Inflammatory macrophage treated with lipopolysaccharide for 4 hours (primary cell): ENCODE measurements around the gene TNFRSF21.
"Not testable (repeated sequence)": the region's sequence is repeated elsewhere in the genome, so short reads cannot be mapped to it uniquely, and the experiment has no call there.

Experiments
- DNase-seq: peaks from one replicate; pipeline ENCODE4 v3.0.0-alpha.2; 2020

TNFRSF21 gene

DNA sequence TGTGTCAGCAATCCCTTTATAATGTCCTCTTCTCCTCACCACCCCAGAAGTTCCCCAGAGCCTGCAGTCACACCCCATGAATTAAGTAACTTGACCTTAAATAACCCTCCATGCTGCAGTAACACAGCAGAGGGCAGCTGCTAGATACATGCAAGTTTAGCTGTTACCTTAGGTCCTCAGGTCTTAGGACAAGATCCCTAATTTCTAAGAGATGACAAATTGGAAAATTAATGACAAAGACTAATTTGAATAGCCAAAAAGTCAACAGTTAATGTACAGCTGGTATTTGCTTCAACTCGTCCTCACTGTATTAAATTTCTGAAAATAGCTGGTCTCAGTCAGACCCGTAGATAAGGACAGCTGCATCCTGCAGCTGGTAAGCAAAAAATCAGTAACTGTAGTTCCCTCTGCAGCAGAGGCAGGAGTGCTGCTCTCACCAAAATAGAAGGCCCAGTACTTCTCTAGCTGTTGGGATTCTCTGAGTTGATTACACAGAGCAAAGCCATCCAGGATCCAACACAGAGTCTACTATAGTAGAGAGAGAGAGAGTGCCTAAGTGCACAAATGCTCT lies 62.4 kb downstream of the TNFRSF21 start:
- peak; percentile 75 for DNase-seq

DNA sequence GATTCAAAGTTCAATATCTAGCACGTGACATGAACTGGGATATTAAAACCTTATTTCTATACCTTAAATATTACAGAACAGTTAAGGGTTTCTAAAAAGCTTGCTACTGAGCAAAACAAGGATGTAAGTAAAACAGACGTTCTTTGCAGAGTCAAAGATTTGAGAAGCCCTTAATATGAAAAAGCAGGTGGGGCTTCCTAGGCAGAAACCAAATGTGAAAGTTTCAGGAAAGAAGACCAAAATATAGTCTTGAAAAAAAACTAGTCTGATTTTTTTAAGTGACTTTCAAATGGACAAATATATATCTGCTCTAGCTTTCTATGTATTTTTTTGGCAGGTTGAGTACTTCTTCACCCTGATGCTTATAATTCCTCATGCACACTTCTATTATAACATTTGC lies 63.2 kb downstream of the TNFRSF21 start:
- DNase-seq = no peak

DNA sequence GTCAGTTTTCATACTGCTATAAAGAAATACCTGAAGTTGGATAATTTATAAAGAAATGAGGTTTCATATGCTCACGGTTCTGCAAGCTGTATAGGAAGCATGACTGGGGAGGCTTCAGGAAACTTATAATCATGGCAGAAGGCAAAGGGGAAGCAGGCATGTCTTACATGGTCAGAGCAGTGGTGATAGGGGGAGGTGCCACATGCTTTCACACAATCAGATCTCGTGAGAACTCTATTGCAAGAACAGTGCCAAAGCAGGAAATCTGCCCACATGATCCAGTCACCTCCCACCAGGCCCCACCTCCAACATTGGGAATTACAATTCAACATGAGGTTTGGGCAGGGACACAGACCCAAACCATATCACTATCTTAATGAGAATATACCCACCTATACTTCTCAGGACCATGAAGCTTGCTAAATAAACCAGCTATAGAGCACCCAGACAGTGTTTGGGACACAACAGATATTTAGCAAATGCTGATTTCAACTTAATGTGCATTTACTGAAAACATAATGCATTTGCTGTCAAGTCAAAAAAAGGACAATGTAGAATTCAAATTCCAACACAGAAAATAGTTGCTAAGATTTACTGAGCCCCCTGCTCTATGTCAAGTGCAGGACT lies 63.8 kb downstream of the TNFRSF21 start:
- DNase-seq = peak; percentile 66

DNA sequence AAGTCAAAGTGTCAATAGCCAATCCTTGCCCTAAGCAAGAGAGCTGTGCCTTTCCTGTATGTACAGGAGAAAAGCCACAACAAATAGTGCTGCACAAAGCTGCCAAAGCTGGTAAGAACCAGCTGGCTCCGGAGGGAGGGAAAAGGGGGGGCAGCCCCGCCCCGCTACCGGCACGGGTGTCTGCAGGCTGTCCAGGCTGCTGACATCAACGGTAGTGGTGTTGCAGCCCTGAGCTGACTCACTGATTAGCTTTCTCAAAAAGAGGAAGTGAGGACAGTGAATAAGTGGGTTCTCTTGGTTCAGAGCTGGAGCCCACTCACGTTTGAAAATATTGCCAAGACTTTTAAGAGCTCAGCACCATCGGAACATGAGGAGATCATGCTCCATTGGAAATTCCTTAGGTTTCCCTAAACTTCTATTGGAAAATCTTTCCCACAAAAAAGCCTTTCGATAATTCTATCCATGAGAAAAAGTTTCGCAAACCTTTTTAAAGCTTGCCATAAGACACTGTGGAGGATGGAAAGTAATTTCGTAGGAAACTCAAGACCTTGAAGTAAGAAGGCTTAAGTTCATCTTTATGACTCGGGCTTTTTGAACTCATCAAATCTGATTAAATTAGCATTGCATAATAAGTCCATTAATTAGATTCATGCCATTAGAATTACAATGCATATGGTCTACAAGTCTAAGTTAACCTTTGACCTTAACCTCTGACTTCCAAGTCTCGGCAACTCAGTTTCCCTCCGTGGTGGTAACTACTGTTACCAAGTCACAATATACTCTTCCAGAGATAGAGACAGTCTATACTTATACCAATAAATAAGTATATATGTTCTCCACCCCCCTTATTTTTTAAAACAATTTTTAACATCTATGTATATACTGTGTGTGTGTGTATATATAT lies 67.0 kb downstream of the TNFRSF21 start:
- DNase-seq = peak; percentile 97

DNA sequence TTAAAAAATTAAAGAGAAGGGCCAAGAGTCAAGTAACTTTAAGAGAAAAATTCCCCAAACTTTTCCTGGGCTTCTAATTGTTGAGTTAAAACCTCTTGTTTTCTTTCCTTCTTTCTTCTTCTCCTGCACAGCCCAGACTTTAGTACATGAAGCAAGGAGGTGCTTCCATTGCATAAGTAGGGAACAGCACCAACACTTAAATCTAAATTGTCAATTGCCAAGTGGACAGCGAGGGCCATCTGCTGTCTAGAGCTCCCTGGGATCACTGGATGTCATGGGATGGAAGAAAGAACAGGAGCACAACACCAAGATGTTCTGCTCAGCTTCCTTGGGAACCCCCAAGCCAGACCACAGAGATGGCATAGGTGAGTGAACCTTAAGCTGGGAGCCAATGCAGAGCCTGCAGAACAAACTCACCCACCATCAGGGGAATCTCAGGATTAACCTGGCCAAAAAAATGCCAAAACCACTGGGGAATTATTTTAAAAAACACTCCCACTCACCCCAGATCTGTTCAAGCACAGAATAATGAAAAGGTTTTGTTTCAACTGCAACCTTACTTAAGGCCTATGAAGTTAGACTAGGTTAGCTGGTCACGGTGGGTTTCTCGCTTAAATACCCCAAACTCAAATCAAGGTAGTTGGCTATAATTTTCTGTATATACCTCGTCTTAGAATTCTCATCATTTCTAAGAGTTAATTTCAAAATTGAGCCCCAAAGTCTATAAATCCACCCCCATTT lies 67.8 kb downstream of the TNFRSF21 start:
- peak; percentile 28 for DNase-seq

DNA sequence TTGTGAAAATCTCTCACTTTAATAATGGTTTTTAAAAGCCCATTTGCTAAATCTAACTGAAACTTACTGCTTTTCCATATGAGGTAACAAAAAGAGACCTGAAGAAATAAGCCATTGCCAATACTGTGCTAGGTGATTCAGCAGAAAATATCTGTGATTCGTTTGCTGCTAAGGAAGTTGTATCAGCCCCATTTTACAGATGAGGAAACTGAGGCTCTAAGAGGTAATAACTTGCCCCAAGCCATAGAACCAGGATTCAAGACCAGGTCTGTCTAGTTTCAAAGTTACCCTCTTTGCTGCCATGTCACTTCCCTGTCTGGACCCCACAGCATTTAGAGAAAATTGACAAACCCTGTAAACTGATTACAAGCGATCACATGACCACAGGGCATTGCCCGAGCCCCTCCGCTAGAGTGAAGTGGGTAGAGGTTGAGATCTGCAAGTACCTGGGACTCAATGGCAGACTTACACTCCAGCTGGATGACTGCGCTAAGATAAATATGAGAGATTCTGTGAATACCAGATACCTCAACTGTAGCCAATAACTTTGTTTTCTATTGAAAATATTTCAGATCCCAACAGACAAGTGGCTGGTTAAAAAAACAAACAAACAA lies 69.3 kb downstream of the TNFRSF21 start:
- DNase-seq = no peak

DNA sequence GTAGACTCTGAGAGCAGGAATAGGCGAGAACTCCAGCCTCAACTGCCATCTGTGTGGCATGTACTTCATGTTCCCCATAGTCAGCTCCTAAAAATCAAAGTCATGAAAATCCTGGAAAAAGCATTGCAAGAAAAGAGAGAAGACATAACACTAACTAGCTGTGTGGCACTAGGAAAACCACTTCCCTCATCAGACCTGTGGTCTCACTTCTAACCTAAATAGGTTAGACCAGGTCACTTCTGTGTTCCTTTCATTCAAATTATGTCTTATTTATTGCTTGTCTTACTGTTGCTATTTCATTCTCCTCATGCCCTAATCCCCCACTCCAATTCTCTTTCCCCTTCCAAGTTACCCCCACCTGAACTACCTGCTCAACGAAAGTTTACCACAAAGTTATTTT lies 70.2 kb downstream of the TNFRSF21 start:
- DNase-seq = no peak

DNA sequence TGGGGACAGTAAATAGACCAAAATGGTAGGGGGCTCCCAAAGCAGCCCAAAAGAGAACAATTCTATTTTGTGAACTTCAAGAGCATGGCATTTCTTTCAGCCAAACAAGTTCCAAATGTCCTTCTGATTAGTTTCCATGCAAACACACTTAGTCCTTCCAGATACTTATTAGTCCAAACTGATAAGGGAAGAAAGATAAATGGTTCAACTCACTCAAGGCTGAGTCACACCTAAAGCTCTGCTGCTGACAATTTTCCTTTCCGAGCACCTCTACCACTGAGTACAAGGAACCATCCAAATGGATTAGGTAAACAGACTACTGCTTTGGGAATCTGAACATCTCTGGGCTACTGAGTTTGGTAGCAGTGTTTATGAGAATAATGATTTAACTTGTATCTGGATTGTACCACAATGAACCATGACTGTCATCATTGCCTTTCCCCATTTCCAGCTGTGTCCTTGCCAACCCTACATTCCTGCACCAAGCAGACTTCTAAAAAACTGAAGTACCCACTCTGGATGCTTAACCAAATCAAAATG lies 71.2 kb downstream of the TNFRSF21 start:
- no peak for DNase-seq

DNA sequence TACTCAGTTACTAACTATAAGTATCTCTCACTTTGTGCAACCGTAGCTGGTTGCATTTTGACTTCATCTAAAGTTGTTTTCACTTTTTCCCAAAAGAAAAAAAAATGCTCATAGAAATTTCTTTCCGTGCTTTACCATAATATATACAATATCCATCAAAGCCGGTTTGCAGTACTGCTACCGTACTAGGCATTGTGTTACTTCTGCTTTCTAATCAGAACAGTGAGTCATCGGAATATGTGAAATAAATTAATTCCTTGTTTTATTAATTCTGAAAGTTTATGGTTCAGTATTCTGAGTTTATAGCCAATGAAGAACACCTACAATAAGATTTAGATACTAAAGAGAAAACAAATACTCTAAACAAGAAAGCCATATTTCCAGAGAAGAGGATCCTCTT lies 72.5 kb downstream of the TNFRSF21 start:
- DNase-seq = peak; percentile 61

DNA sequence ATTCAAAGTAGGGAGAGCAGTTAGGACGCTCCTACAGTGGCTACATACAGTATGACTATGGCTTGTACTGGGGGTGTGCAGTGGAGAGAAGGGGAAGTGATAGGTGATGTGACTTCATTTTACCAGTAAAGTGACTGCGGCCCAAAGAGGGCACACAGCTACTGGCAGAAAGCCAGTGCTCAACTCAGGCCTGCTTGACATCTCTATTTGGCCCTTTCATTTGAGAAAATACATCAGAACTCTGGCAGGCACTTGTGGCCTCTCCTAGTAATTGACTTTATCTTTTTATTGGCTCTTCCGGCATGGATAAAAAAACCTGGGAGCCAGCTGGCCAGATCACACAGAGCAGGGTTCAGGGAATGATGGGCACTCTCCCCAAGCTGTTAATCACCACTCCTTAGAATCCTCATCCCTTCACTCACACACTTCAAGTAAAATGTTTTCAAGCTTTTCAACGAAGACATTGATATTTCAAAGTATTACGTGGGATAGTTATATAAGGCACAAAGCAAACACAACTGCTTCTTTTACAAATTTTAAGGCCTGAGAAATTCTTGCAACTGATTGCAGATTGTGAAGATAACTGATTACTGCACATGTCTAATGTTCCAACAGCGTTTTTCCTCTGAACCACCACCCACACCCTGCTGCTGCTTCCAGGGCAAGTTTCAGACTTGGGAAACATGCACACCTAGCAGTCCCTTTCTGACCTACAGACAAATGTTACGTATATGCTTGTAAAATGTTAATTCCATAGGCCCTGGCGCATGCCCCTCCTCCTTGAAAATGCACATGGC lies 73.5 kb downstream of the TNFRSF21 start:
- DNase-seq = peak; percentile 57

DNA sequence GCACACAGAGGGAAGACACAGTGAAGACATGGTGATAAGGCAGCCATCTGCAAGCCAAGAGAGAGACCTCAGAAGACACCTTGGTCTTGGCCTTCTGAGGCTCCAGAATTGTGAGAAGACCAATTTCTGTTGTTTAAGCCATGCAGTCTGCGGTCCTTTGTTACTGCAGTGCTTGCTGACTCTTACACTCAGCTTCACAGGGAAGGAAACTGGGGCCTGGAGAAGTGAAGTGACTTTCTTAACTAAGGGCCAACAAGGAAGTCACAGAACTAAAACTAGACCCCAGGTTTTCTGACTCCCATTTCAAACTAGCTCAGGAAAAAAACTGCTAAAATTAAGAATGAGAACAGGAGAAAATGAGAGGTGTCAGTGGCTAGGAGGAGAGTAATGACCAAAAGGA lies 74.3 kb downstream of the TNFRSF21 start:
- no peak for DNase-seq

DNA sequence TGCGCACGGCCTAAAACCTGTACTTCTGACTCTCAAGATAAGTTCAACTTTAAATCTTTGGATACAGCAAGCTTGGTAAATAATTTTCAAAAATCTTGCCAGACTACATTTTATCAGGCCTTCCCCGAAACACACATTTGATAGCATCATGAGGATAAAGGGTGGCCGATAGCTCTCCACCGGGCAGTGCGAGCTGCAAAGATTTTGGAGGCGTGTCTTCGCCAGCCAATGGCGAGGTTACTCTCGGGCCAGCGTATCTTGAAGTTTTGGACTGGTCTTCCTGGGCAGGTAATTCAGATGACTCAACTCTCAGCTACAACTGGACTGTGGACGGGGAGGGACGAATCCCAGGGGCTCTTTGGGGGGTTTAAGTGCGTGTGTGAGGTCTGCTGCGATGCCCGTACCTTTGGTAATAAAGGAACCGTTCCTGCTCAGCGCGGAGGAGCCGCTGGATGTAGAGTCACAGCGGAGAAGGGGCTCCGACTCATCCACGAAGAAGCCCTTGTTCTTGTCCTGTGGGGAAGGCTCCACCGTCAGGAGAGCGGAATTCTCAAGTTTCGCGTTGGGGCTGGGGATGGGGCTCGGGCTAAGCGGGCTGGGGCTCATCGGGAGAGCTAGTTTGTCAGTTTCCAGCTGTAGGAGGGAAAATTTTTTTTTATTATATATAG lies 75.3 kb downstream of the TNFRSF21 start:
- no peak for DNase-seq

DNA sequence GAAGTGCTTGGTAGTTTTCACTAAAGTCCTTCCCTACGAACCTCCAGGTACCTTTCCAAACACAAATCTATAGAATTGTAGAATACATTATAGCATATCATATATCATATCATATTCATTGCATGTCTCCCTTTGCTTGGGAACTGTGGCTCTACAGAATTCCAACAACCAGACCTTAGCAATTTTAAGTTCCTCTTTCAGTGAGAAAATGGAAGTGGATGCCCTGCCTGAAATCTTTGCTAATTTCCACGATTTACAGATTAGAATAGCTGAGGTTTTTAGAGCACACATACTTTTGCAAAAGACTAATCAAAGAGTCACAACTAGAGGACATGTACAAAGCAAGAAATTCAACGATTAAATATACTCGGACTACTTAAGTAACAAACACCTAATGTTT lies 78.6 kb downstream of the TNFRSF21 start:
- DNase-seq = peak; percentile 16

DNA sequence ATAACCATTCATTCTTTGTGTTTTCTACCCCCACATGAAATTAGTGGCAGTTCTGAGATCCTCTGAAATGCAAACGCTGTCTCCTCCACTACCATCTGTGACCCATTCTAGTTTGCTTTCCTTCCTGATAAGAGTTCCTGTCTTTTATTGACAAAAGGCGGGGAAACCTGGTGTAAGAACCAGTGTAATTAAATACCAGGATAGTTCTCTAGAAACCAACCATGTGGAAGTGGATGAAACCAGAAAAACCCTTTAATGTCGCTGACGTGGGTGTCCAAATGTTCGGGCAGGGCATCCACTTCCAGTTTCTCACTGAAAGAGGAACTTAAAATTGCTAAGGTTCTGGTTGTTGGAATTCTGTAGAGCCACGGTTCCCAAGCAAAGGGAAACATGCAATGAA lies 79.1 kb downstream of the TNFRSF21 start:
- peak; percentile 89 for DNase-seq

DNA sequence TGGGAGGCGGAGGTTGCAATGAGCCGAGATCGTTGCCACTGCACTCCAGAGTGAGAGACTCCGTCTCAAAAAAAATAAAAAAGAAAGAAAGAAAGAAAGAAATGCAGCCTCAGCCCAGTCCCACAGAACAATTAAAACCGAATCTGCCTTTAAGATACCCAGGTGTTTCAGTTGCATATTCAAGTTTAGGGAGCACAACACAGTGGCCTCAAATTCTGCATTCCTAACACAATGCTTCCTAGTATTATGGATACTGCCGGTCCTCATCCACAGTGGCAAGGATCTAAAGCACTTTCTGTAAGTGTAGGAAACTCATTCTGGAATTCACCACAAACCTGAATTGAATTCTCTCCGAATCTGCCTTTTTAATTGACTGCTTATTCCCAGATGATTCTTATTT lies 80.5 kb downstream of the TNFRSF21 start:
- DNase-seq = no peak

DNA sequence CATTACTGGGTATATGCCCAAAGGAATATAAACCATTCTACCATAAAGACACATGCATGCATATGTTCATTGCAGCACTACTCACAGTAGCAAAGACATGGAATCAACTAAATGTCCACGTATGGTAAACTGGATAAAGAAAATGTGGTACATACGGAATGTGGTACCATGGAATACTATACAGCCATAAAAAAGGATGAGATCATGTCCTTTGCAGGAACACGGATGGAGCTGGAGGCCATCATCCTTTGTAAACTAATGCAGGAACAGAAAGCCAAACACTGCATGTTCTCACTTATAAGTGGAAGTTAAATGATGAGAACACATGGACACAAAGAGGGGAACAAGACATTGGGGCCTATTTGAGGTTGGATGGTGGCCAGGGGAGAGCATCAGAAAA lies 81.6 kb downstream of the TNFRSF21 start:
- not testable (repeated sequence) for DNase-seq

DNA sequence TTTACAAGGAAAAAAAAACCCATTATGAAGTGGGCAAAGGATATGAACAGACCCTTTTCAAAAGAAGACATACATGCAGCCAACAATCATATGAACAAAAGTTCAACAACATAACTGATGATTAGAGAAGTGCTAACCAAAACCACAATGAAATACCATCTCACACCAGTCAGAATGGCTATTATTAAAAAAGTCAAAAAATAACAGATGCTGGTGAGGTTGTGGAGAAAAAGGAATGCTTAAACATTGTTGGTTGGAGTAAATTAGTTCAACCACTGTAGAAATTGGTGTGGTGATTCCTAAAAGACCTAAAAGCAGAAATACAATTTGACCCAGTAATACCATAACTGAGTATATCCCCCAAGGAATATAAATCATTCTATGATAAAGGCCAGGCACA lies 86.5 kb downstream of the TNFRSF21 start:
- DNase-seq = not testable (repeated sequence)

DNA sequence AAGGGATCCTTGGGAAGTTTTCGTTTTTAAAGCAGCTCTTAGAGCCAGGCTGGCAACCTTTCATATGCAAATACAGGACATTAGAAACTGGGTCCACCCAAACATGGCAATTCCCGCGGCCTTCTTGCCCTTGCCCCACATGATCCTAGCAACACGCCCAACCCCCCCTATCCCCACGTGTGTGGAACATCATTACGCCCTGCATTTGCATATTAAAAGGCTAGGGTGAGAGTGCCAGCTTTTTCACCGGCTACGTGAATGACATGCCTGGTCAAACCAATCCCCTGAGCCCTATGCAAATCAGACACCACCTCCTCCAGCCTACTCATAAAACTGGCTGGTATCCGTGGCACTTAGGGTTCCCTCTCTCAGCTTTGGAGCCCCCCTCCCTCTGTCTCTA lies 88.1 kb downstream of the TNFRSF21 start:
- DNase-seq = no peak

DNA sequence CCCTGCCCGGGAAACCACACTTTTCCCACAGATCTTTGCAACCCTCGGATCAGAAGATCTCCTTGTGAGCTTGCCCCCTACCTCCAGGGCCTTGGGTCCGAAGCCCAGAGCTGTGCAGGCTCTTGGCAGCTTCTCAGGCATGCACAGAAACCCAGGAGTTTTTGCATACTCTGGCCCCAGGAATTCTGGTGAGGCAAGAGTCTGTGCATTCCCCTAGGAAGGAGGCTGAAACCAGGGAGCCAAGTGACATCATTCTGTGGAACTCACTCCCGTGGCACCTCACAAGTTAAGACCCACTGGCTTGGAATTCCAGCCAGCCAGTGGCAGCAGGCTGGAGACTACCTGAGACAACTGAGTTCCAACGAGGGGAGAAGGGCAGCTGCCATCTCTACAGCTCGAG lies 100.1 kb downstream of the TNFRSF21 start:
- no peak for DNase-seq

DNA sequence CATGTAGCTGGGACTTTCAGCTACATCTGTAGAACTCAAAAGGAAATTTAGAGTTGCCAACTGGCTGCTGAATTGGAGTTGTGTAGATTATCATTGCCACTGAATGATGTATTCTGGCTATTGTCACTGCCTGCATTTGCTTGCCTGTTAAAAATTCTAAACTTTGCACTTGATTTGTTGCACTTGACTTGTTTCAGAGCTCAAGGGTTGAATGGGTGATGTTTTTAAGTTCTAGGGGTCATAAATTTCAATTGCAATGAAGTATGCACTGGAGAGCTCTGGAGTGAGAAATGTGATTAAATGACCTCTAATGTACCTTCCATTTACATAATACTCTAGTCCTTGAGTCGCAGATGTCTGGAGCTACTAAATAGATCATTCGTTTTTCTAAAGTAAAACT lies 102.4 kb downstream of the TNFRSF21 start:
- DNase-seq = no peak

DNA sequence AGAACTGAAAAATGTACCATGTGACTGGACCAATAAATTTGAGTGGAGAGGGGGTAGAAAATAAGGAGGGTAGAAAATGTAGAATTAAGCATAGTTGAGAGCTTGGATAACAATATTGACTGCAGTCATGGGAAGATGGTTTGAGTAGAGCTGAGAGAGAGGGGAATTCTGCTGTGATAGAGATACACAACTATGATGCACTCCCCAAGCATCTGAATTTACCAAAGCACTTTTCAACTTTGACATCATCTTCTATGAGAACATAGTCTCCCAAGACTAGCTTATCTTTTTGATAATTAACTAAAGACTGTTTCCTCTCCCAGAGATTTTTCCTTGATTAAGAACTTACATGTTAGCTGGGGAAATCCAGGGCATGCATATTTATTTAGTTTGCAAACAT lies 103.1 kb downstream of the TNFRSF21 start:
- no peak for DNase-seq
